ENCODE data around the gene ETV6.

- TF ChIP-seq POLR2AphosphoS5 (IDR thresholded peaks at IDR 0.05; ENCODE audit: low read depth, low read length) = no peak
- no peak for TF ChIP-seq CTCF (IDR thresholded peaks at IDR 0.05)
- no peak for TF ChIP-seq REST (IDR thresholded peaks at IDR 0.05; ENCODE audit: insufficient read depth in 1 of 2, low read depth in 2 of 2, low read length in 1 of 2)
These were observed 49.3 kb downstream of the ETV6 start for GRCh38 chr12:11698729-11699128.

Data from Panc1 (cell line).